ENCODE results near the gene ADAMTS4.

The ADAMTS4 gene

GRCh38 chr1:161219078-161219892 lies 20.4 kb upstream of the ADAMTS4 start:
- DNase-seq (ENCODE audit: low read depth): no peak

DNA sequence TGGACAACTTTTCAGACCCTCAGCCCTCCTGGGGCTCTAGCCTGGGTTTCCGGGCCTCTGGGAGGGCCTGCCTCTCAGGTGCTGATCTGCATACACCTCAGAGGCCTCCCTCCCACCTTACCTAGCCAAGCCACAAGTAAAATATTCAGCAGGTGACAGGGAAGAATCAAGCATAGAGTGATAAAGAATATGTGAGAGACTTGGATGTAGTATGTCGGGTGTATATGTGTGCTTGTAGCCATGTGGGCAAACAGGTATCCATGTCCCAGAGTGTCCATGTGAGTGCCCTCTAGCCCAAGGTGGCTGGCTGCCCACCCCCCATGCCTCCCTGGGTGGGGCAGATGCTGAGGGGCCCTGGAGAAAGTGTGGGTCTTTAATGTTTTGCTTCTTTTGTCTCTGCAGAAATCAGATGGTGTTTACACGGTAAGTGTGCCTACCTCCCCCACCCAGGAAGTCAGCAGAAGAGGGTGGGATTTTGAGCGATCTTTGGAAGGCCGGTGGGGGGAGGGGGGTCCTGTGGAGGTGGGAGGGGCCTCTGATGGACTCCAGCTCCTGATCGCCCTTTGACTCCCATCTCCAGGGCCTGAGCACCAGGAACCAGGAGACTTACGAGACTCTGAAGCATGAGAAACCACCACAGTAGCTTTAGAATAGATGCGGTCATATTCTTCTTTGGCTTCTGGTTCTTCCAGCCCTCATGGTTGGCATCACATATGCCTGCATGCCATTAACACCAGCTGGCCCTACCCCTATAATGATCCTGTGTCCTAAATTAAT lies 19.6 kb upstream of the ADAMTS4 start:
- DNase-seq (ENCODE audit: low read depth): no peak

DNA sequence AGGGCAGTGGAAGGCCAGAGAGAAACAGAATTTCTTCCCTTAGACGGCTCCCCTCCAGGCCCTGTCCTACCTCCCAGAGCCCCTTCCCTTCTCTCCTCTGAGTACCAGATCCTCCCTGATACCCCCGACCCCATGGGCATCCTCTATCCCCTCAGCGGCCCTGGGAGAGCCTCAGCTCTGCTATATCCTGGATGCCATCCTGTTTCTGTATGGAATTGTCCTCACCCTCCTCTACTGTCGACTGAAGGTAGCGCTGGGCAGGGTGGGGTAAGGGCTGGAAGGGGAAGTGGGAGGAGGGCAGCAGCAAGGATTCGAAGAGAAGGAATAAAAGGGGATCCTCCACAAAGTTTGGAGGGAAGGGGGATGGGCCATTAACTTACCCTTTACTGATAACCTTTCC lies 19.0 kb upstream of the ADAMTS4 start:
- DNase-seq (ENCODE audit: low read depth): no peak

DNA sequence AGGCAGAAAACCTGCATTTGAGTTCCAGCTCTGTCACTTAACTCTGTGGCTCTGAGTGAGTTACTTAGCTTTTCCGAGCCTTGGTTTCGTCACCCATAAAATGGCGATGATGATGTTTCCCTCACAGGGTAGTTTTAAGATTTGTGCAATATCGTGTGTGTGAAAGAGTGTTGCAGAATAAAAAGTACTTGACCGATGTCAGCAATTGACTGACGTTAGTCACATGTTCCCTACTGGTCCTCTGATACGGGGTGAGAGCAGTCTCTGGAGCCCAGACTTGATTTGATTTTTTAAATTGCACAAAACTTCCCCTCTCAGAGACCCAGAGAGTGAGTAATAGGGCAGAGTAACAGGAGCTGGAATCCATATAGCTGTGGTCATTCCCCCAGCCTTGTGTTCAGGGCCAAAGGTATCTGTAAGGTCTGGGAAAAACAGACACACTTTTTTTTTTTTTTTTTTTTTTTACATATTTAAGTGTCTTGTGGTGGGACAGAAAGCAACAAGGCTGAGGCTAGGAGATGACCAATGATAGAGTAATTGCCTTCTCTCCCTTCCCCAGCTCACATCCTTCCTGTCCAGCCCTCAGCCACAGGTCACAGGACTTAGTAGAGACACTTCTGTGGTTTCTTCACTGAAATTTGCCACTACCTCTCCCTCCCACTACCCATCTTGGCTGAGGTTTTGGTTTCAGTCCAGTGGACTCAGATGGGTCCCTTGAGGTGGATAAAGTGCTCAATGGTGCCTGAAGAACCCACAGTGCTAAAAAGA lies 18.3 kb upstream of the ADAMTS4 start:
- DNase-seq (ENCODE audit: low read depth): no peak

DNA sequence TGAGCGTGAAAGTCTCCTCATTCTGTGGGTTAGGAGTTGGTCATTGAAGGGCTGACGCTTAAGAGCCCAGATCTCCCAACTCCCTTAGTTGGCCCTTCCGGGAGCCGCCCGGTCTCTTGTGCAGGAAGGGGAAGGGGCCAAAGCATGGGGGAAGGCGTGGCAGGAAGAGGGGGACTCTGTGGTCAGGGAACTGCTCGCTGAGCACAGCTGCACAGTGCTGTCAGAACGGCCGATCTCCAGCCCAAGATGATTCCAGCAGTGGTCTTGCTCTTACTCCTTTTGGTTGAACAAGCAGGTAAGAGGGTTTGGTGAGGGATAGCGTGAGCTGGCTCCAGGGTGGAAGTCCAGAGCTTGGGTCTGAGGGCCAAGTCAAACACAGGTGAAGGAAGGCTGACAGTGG lies 16.2 kb upstream of the ADAMTS4 start, which contains the start of gene FCER1G:
TSS of gene FCER1G (plus strand) at position 220 of the 400 bp plus-strand sequence. CDS start at position 247, 27 bp downstream.
- no peak for DNase-seq (ENCODE audit: low read depth)

DNA sequence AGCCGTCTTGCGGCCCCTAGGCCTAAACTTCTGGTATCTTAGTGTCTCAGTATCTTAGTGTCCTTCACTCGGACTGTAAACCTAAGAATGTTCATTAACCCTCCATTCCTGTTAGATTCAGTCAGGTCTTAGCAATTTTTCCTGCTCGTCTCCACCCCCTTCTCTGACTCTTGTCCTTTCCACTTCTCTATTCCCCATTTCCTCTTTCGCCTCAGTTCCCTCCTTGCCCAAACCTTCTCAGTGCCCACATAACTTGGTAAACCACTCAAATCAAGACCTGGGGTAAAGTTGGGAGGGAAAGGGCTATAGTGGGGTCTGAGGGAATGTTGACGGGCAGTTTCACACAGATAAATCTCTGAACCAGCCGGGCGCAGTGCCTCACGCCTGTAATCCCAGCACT lies 15.5 kb upstream of the ADAMTS4 start:
- no peak for DNase-seq (ENCODE audit: low read depth)

DNA sequence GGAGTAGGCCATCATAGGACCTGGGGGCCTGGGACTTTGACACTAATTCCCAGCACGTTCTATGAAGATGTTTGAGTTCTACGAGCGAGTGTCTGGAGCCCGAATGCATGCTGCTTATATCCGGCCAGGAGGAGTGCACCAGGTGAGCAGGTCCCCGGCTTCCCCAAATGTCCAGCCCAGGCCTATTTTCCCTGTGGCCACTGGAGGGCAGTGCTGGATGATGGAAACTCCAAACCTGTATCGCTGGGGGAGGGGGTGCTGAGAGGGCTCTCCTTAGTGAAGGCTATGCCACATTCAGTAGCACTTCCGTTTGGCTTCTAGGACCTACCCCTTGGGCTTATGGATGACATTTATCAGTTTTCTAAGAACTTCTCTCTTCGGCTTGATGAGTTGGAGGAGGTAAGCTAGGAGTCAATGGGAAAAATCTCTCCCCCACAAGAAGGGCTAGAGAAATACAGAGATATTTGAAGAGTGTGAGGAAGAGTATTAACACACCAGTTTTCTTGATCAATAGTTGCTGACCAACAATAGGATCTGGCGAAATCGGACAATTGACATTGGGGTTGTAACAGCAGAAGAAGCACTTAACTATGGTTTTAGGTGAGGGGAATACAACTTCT lies 11.0 kb upstream of the ADAMTS4 start:
- DNase-seq (ENCODE audit: low read depth): peak; percentile 59

DNA sequence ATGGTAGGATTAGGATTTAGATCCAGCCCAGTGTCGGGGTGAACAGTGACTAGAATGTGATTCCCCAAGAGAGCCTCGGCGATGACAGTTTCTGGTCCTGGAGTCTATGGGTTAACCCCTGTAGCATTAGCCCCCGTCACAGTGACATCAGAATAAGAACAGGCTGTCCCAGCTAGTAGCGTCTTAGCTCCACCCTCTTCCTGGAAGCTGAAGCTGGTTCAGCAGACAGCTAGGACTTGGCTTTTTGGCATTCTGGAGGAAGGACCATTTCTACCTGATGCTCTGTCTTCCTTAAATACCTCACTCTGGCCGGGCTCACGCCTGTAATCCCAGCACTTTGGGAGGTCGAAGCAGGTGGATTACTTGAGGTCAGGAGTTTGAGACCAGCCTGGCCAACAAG lies 8.3 kb upstream of the ADAMTS4 start:
- DNase-seq (ENCODE audit: low read depth): no peak

DNA sequence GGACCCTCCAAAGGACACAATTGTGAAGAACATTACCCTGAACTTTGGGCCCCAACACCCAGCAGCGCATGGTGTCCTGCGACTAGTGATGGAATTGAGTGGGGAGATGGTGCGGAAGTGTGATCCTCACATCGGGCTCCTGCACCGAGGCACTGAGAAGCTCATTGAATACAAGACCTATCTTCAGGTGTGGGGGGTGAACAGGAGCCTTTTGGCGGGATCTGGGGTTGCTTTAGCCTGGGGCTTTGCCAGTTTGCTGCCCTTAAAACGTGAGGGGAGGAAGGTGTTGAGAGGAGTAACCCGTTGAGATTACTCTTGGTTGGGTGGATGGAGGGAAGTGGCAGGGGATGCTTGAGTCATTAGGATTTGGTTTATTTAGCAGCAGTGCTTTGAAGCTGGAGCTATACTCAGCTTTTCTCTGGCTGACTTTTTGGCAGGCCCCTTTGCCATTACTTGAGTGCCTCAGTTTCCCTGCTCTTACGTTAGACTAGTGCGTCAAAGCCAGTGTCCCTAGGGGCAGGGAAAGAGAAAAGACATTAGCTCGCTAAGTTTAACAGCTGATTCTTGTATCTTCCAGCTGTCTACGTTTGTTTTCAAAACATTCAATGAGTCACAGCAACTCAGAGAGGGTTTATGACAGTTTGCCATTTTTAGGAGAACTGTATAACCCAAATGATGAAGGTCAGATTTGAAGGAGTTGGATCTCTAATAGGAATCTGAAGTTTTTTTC lies 7.7 kb upstream of the ADAMTS4 start:
- no peak for DNase-seq (ENCODE audit: low read depth)

GRCh38 chr1:161201836-161202712 lies 3.2 kb upstream of the ADAMTS4 start, which contains the start of gene NDUFS2:
Gene NDUFS2 (plus strand): TSS chr1:161202367. CDS start chr1:161202386, 19 bp downstream.
- peak; percentile 88 for DNase-seq (ENCODE audit: low read depth)

DNA sequence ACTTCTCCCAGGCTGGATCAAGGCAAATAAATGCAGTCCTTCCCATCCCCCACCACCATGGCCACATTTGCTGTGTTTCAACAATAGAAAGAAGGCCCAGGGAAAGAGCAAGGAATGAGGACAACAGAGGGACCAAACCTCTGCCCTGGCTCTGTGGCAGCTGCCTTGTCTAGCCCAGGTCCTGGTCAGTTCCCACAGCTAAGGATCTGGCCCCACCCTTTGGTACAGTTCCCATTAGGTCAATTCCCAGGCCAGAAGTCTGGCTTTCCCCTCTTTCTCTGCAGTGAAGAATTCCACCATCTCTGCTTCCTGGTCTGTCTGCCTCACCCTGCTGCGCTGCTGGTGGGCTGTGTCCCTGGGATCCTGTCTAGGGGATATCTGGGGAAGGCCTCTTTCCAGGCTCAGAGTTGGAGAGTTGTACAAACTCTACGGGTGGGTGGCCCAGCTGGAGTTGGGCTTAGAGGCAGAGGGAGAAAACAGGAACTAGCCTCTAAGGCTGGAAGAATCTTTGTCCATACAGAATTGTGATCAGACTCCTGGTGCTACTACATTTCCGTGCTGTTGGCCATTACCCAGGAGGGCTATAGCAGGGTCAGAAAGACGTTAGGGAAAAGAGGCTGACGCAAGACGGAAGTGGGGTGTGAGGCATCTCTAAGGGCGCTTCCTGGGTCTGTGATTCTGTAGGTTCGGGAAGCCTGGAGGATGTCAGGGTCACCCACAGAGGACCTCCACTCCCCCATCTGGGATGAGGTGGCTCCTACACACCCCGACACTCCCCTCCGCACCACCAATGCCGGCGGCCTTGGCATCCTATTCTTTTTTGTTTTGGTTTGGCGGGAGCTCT lies 2.4 kb upstream of the ADAMTS4 start:
- no peak for DNase-seq (ENCODE audit: low read depth)

GRCh38 chr1:161200421-161200991 lies 1.7 kb upstream of the ADAMTS4 start:
- no peak for DNase-seq (ENCODE audit: low read depth)

GRCh38 chr1:161199506-161200139 lies 769 bp upstream of the ADAMTS4 start:
- no peak for DNase-seq (ENCODE audit: low read depth)

DNA sequence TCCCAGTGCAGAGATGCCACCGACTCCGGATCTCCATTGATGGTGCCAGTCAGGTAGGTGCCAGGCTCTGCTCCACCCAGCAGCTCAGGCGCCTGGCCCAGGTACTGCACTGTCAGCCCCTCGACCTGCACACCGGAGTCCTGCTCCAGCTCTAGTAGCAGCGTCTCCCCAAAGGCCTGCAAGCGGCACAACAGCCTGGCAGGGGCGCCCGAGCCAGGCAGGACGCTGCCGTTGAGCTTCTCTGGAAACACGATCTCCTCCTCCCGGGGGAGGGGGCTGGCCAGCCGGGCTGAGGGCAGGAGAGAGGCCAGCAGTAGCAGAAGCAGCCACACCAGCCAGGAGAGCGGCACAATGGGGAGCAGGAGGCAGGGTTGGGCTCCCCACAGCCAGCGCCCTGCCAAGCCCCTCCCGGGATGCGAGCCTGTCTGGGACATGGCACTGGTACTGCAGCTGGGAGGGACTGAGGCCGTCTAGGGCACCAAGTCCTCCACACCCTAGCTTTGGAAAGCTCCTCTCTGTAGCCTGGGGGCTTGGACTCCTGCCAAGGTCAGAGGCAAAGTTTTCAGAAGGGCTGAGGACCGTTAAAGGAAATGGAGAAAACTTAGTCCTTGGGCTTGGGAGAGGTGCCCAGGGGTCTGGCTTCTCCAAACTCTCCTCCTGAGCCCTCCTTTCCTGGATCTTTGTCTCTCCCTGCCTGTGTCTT lies 509 bp downstream of the ADAMTS4 start:
- DNase-seq (ENCODE audit: low read depth): no peak

DNA sequence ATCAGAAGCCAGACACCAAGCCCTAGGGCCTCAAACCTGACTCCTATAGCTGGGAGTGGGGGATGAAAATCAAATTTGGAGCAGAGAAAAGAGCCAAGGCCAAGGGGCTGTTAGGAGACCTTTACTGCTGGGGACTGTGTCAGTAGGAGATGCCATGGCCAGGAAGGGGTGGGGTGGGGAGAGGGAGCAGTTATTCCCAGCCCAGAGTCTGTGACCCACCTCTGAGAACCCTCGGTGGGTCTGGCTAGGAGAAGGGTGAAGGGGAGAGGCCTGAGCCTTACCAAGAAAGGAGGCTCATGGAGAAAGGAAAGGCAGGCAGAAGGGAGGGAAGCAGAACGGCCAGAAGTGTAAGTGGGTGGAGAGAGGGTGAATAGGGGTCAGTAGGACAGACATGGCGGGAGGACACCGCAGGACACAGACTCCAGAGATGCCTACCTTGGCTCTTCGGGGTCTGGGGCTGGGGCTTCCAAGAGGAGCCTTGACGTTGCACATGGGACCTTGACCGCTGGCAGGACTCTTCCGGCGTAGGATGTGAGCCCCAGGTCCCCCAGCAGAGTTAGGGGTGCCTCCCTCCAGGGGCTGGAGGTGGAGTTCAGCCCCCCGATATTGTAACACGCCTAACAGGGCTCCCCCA lies 1.2 kb downstream of the ADAMTS4 start:
- no peak for DNase-seq (ENCODE audit: low read depth)

DNA sequence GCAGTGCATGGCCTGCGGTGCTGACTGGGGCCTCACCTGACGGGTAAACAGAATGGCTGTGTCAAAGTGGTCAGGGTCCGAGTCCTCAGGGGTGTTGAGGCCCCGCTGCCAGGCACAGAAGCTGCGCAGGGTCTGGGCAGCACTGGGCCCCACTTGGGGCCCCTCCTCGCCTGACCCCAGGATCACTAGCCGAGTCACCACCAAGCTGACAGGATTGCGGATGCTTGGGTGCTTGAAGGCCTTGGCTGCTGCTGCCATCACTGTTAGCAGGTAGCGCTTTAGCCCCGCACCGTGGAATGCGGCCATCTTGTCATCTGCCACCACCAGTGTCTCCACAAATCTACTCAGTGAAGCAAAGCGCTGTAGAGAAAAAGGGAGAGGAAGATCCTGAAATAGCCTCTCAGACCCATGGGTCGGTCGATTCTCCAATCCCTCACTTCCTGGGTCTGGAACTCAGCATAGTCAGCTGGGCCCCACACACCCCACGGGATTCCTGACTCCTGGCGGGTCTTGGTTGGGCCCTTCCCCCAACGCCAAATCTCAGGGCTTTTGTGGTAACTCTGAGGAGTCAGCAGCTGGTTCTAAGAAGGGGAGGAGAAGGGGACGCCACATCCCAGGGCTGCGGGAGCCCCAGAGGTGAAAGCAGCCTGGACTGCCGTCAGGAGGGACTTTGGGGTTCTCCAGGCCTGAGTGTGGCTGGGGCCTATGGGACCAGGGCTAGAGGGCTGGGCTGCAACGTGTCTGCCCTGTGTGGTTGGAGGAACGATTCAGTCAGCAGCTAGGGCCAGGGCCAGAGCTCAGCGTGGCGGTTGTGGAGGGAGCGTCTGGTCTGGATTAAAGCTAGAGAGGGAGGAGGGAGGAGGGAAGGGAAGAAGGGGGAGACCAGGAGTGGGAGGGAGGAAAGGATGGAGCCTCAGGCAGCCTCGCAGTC lies 2.1 kb downstream of the ADAMTS4 start:
- no peak for DNase-seq (ENCODE audit: low read depth)
